Activated T-cell treated with anti-CD3 and anti-CD28 coated beads for 4 hours (primary cell): ENCODE measurements around the gene GORASP2.

Experiments
- DNase-seq: peaks from one replicate; pipeline ENCODE4 v3.0.0-alpha.2; 2020

The GORASP2 gene

GRCh38 chr2:171008550-171009205 lies 79.6 kb downstream of the GORASP2 start:
- DNase-seq: no peak

- DNase-seq: no peak
These were observed 80.3 kb downstream of the GORASP2 start for GRCh38 chr2:171009386-171009785.

DNA sequence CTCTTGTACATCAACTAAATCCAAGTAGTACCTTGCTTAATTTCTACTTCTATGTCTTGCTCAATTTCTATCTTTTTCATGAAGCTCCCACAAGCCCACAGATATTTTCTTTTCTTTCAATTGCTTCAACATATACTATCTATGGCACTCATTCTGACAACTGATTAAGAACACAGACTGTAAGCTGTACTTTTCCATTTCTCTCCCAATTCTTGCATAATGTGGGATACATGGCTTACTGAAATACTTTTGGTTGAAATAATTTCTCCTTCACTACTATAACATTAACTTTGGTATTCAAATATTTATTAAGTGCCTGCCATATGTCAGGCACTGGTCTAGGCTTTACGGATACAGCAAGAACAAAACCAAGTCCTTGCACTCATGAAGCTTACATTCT lies 84.8 kb downstream of the GORASP2 start:
- DNase-seq: no peak

GRCh38 chr2:171016125-171016524 lies 87.1 kb downstream of the GORASP2 start:
- DNase-seq: no peak
